ENCODE data around the gene GRB7.

DNA sequence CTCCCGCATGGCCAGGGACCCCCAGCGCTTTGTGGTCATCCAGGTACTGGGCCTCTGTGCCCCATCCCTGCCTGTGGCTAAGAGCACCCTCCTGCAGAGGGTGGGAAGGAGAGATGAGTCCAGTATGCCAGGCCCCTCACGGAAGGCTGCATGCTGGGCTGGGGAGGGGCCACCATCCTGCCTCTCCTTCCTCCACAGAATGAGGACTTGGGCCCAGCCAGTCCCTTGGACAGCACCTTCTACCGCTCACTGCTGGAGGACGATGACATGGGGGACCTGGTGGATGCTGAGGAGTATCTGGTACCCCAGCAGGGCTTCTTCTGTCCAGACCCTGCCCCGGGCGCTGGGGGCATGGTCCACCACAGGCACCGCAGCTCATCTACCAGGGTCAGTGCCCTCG, 11.1 kb upstream of the GRB7 start:
- TF ChIP-seq POLR2AphosphoS5 (IDR thresholded peaks at IDR 0.05; ENCODE audit: low read depth, low read length) = 0 out of 2 replicates have a peak, but pooled peaks have one; percentile 25
- no peak for TF ChIP-seq SIN3A (IDR thresholded peaks at IDR 0.05; ENCODE audit: borderline replicate concordance, insufficient read depth, low read length)

Data from PFSK-1 (cell line).